ENCODE measurements around the gene CTSZ. TPM values are rescaled to one million over a fixed set of nuclear protein-coding genes. Genes with fewer than 3 reads are reported as not detected.
A peak's percentile ranks its signal among the peaks of the same experiment; 100 is the strongest.

Gene CTSZ
- total RNA-seq, 4 donors from 2014 or later, result 61.9 to 246 (median 226) TPM

- TF ChIP-seq POLR2A (IDR thresholded peaks at IDR 0.05) (no peak), EP300 (IDR thresholded peaks at IDR 0.05; ENCODE audit: low read depth) (no peak), CTCF (IDR thresholded peaks at IDR 0.05) (no peak), POLR2AphosphoS5 (IDR thresholded peaks at IDR 0.05) (no peak)
- in situ Hi-C loops (cut with MboI; ENCODE audit: low pct_ligation_motif_present in 1 of 4, low pct_unique_long_range_greater_than_20kb in 1 of 4, low sequenced_read_pairs in 3 of 4), result loop anchor here in 1 of 4 donors (25.0 kb wide), 1 partner anchor 369 kb away; the partner anchor contains the start of gene STX16
- Histone ChIP-seq H3K36me3 (peaks cover 0 to 33% (median 10%) of the 10 kb centered on the region in 4 donors), H3K27me3 (no peaks in the 10 kb centered on the region), H3K9me3 (no peaks in the 10 kb centered on the region), H3K27ac (peak overlapping the region; percentile 90 to 98 (median 96)), H3K4me3 (peak overlapping the region; percentile 68 to 90 (median 69)), H3K4me1 (peaks cover 26 to 57% (median 44%) of the 10 kb centered on the region in 4 donors)
- intact Hi-C loops (cut with DNase I; ENCODE audit: low total_unique reads), result loop anchor here (5.0 kb wide), 1 partner anchor 139 kb away; no protein-coding TSS in a partner anchor
- 8 to 41% methylated on average over 4 to 13 of the region's 13 CpGs for WGBS, 2 donors (ENCODE audit: low coverage in 1 of 2)
- DNase-seq, result no peak
Measured at GRCh38 chr20:59031564-59032022, 24.5 kb upstream of the CTSZ start.

- Histone ChIP-seq H3K27me3 (no peaks in the 10 kb centered on the region), H3K4me3 (peak overlapping the region; percentile 68 to 90 (median 69)), H3K36me3 (peaks cover 0 to 28% (median 10%) of the 10 kb centered on the region in 4 donors), H3K9me3 (no peaks in the 10 kb centered on the region), H3K27ac (peak overlapping the region; percentile 90 to 98 (median 96)), H3K4me1 (peaks cover 26 to 57% (median 44%) of the 10 kb centered on the region in 4 donors)
- 47 to 57% methylated on average over 6 to 7 of the region's 7 CpGs for WGBS, 2 donors (ENCODE audit: low coverage in 1 of 2)
- intact Hi-C loops (cut with DNase I; ENCODE audit: low total_unique reads), result loop anchor here (5.0 kb wide), 1 partner anchor 139 kb away; no protein-coding TSS in a partner anchor
- TF ChIP-seq POLR2AphosphoS5 (IDR thresholded peaks at IDR 0.05) (no peak), CTCF (IDR thresholded peaks at IDR 0.05) (no peak), EP300 (IDR thresholded peaks at IDR 0.05; ENCODE audit: low read depth) (no peak), POLR2A (IDR thresholded peaks at IDR 0.05) (no peak)
- DNase-seq, result no peak
- in situ Hi-C loops (cut with MboI; ENCODE audit: low pct_ligation_motif_present in 1 of 4, low pct_unique_long_range_greater_than_20kb in 1 of 4, low sequenced_read_pairs in 3 of 4), result loop anchor here in 1 of 4 donors (25.0 kb wide), 1 partner anchor 369 kb away; the partner anchor contains the start of gene STX16
Measured at GRCh38 chr20:59030911-59031563, 24.0 kb upstream of the CTSZ start.

- in situ Hi-C loops (cut with MboI; ENCODE audit: low pct_ligation_motif_present in 1 of 4, low pct_unique_long_range_greater_than_20kb in 1 of 4, low sequenced_read_pairs in 3 of 4), result loop anchor here in 1 of 4 donors (25.0 kb wide), 1 partner anchor 367 kb away; the partner anchor contains the start of gene STX16
- TF ChIP-seq EP300 (IDR thresholded peaks at IDR 0.05; ENCODE audit: low read depth) (no peak), POLR2A (IDR thresholded peaks at IDR 0.05) (no peak), POLR2AphosphoS5 (IDR thresholded peaks at IDR 0.05) (no peak), CTCF (IDR thresholded peaks at IDR 0.05) (no peak)
- 17% methylated on average over 2 of the region's 2 CpGs; no CpG with 5 or more reads in 1 of the 2 donors for WGBS, 2 donors (ENCODE audit: low coverage in 1 of 2)
- DNase-seq, result no peak
- no peaks in the 10 kb centered on the region for H3K27me3 ChIP-seq
- H3K4me1 ChIP-seq, result peaks cover 26 to 53% (median 44%) of the 10 kb centered on the region in 4 donors
- H3K27ac ChIP-seq, result peak overlapping the region in 3 of 4 donors; percentile 8 to 15 (median 15)
- H3K36me3 ChIP-seq, result peaks cover 0 to 30% (median 14%) of the 10 kb centered on the region in 4 donors
- intact Hi-C loops (cut with DNase I; ENCODE audit: low total_unique reads), result no loop called here
- peak overlapping the region in 1 of 4 donors; percentile 12 for H3K4me3 ChIP-seq
- H3K9me3 ChIP-seq, result no peaks in the 10 kb centered on the region
Measured at GRCh38 chr20:59028812-59029211, 21.8 kb upstream of the CTSZ start.

GRCh38 chr20:59027741-59028320 is 20.8 kb upstream of the CTSZ start:
- TF ChIP-seq EP300 (IDR thresholded peaks at IDR 0.05; ENCODE audit: low read depth) (no peak), POLR2AphosphoS5 (IDR thresholded peaks at IDR 0.05) (no peak), CTCF (IDR thresholded peaks at IDR 0.05) (no peak), POLR2A (IDR thresholded peaks at IDR 0.05) (no peak)
- WGBS, 2 donors (ENCODE audit: low coverage in 1 of 2), result 79 to 82% methylated on average over 3 to 8 of the region's 8 CpGs
- Histone ChIP-seq H3K27me3 (no peaks in the 10 kb centered on the region), H3K27ac (no peak overlapping the region), H3K9me3 (no peaks in the 10 kb centered on the region), H3K4me1 (peaks cover 22 to 47% (median 37%) of the 10 kb centered on the region in 4 donors), H3K36me3 (peaks cover 0 to 30% (median 16%) of the 10 kb centered on the region in 4 donors), H3K4me3 (no peak overlapping the region)
- in situ Hi-C loops (cut with MboI; ENCODE audit: low pct_ligation_motif_present in 1 of 4, low pct_unique_long_range_greater_than_20kb in 1 of 4, low sequenced_read_pairs in 3 of 4), result loop anchor here in 1 of 4 donors (25.0 kb wide), 1 partner anchor 366 kb away; the partner anchor contains the start of gene STX16
- DNase-seq, result no peak
- intact Hi-C loops (cut with DNase I; ENCODE audit: low total_unique reads), result no loop called here

Measured in transverse colon (tissue), 4 donors.